Panc1 (cell line): Measurements from ENCODE around the gene ZNF415. TPM values are rescaled to one million over a fixed set of nuclear protein-coding genes. Genes with fewer than 3 reads are reported as not detected.

Experiments
- ATAC-seq: fragments of 200-7000 bp; cut with Tn5 transposase; 2 replicates; pipeline ENCODE4 v1.9.1; 2020; ENCODE audit warnings: mild to moderate bottlenecking, moderate library complexity
- BruUV-seq: library from RNA; stranded (reverse); fragments of 400-500 nt; replicated peaks from 2 replicates; lab custom pipeline; 2021; lab: Mats Ljungman, UMichigan
- CTCF ChIA-PET: fragments of 300-600 bp; sonication (Branson Sonifier 250); formaldehyde crosslinking; loops from one replicate; lab custom pipeline; 2022; ENCODE audit warnings: antibody characterized with exemption; lab: Charles Lee
- POLR2A ChIA-PET: fragments of 300-600 bp; sonication (Branson Sonifier 250); formaldehyde crosslinking; loops from one replicate; lab custom pipeline; 2022; ENCODE audit warnings: antibody characterized with exemption; lab: Charles Lee
- DNase-seq: peaks from one replicate; pipeline ENCODE4 v3.0.0-alpha.2; 2010; ENCODE audit warnings: low read depth, low spot score
- H3K27ac ChIP-seq: 2 replicates; pipeline ENCODE4 v1.5.1; 2011; ENCODE audit warnings: mild to moderate bottlenecking, low read length, inconsistent platforms
- H3K27me3 ChIP-seq: fragments of 200-500 bp; sonication (Bioruptor generic); 2 replicates; pipeline ENCODE4 v1.6.0; 2014; ENCODE audit warnings: low read length, inconsistent platforms; ENCODE audit not compliant: control insufficient read depth, insufficient read depth
- H3K36me3 ChIP-seq: fragments of 200-500 bp; sonication (Bioruptor generic); 2 replicates; pipeline ENCODE4 v1.5.1; 2014; ENCODE audit warnings: inconsistent platforms, mild to moderate bottlenecking, low read length, moderate library complexity; ENCODE audit not compliant: control insufficient read depth, insufficient read depth
- H3K4me1 ChIP-seq: 2 replicates; pipeline ENCODE4 v1.5.1; 2011; ENCODE audit warnings: inconsistent platforms, mild to moderate bottlenecking, low read length, moderate library complexity; ENCODE audit not compliant: control insufficient read depth, insufficient read depth
- H3K4me3 ChIP-seq, 2 experiments: 2 replicates each; pipeline ENCODE4 v1.5.1; 2011 to 2012; ENCODE audit warnings: low read depth in 2 of 2, low read length in 2 of 2, mild to moderate bottlenecking in 2 of 2, inconsistent platforms in 1 of 2, moderate library complexity in 1 of 2
- H3K9me3 ChIP-seq: fragments of 200-500 bp; sonication (Bioruptor generic); 2 replicates; pipeline ENCODE4 v1.5.1; 2014; ENCODE audit warnings: low read depth, mild to moderate bottlenecking, inconsistent platforms, low read length, moderate library complexity; ENCODE audit not compliant: control insufficient read depth, insufficient read depth
- POLR2AphosphoS5 ChIP-seq: IDR thresholded peaks from 2 replicates; pipeline ENCODE4 v1.6.1; 2012; ENCODE audit warnings: mild to moderate bottlenecking, low read depth, low read length, moderate library complexity
- SIN3A ChIP-seq: IDR thresholded peaks from 2 replicates; pipeline ENCODE4 v1.6.1; 2012; ENCODE audit warnings: low read depth, mild to moderate bottlenecking, low read length, moderate library complexity, borderline replicate concordance; ENCODE audit not compliant: insufficient read depth
- TCF7L2 ChIP-seq: IDR thresholded peaks from 2 replicates; pipeline ENCODE4 v1.6.1; 2011; ENCODE audit warnings: mild to moderate bottlenecking, low read depth, low read length, inconsistent platforms
- in situ Hi-C: cut with HindIII; loops from 2 replicates; pipeline ENCODE4 v1.10.0; 2016; ENCODE audit warnings: low sequenced_read_pairs, low pct_unique_long_range_greater_than_20kb
- intact Hi-C: fragments of 100-400 bp; cut with micrococcal nuclease; formaldehyde crosslinking; loops from one replicate; pipeline ENCODE4 v1.10.0; 2022; ENCODE audit not compliant: unreplicated experiment
- total RNA-seq: library from RNA; stranded (reverse); gene quantifications from one replicate; pipeline ENCODE4 v1.2.1, GENCODE V29; 2021; ENCODE audit not compliant: unreplicated experiment
- TF ChIP-seq, protein P1 (sequence below): fragments of 450-650 bp; IDR thresholded peaks from 2 replicates; pipeline ENCODE4 v1.5.1; 2017; ENCODE audit warnings: mild to moderate bottlenecking
- TF ChIP-seq, protein P2 (sequence below), 2 experiments: IDR thresholded peaks; 2 replicates each; pipeline ENCODE4 v1.6.1; 2011 to 2012; ENCODE audit warnings: low read depth in 2 of 2, control low read depth in 1 of 2, low read length in 1 of 2, mild to moderate bottlenecking in 1 of 2, moderate library complexity in 1 of 2; ENCODE audit not compliant: insufficient read depth in 1 of 2

ZNF415 gene
- total RNA-seq, 1 experiment from 2014 or later: not detected

DNA sequence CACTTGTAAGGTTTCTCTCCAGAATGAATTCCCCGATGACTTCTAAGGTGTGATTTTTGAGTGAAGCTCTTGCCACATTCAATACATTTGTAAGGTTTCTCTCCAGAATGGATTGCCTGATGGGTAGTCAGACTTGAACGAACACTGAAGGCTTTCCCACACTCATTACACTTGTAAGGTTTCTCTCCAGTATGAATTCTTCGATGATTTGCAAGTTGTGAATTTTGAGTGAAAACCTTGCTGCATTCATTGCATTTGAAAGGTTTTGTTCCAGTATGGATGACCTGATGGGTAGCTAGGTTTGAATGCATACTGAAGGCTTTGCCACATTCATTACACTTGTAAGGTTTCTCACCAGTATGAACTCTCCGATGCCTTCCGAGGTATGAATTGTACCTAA, 63.9 kb downstream of the ZNF415 start:
- Histone ChIP-seq H3K27me3 (no peaks in the 10 kb centered on the region), H3K9me3 (peaks cover 66% of the 10 kb centered on the region), H3K27ac (no peak overlapping the region), H3K36me3 (peaks cover 32% of the 10 kb centered on the region), H3K4me3 (no peak overlapping the region), H3K4me1 (no peaks in the 10 kb centered on the region)
- no peak for TF ChIP-seq POLR2AphosphoS5
- TF ChIP-seq, protein P1, sequence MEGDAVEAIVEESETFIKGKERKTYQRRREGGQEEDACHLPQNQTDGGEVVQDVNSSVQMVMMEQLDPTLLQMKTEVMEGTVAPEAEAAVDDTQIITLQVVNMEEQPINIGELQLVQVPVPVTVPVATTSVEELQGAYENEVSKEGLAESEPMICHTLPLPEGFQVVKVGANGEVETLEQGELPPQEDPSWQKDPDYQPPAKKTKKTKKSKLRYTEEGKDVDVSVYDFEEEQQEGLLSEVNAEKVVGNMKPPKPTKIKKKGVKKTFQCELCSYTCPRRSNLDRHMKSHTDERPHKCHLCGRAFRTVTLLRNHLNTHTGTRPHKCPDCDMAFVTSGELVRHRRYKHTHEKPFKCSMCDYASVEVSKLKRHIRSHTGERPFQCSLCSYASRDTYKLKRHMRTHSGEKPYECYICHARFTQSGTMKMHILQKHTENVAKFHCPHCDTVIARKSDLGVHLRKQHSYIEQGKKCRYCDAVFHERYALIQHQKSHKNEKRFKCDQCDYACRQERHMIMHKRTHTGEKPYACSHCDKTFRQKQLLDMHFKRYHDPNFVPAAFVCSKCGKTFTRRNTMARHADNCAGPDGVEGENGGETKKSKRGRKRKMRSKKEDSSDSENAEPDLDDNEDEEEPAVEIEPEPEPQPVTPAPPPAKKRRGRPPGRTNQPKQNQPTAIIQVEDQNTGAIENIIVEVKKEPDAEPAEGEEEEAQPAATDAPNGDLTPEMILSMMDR: no peak
- TF ChIP-seq, protein P2, sequence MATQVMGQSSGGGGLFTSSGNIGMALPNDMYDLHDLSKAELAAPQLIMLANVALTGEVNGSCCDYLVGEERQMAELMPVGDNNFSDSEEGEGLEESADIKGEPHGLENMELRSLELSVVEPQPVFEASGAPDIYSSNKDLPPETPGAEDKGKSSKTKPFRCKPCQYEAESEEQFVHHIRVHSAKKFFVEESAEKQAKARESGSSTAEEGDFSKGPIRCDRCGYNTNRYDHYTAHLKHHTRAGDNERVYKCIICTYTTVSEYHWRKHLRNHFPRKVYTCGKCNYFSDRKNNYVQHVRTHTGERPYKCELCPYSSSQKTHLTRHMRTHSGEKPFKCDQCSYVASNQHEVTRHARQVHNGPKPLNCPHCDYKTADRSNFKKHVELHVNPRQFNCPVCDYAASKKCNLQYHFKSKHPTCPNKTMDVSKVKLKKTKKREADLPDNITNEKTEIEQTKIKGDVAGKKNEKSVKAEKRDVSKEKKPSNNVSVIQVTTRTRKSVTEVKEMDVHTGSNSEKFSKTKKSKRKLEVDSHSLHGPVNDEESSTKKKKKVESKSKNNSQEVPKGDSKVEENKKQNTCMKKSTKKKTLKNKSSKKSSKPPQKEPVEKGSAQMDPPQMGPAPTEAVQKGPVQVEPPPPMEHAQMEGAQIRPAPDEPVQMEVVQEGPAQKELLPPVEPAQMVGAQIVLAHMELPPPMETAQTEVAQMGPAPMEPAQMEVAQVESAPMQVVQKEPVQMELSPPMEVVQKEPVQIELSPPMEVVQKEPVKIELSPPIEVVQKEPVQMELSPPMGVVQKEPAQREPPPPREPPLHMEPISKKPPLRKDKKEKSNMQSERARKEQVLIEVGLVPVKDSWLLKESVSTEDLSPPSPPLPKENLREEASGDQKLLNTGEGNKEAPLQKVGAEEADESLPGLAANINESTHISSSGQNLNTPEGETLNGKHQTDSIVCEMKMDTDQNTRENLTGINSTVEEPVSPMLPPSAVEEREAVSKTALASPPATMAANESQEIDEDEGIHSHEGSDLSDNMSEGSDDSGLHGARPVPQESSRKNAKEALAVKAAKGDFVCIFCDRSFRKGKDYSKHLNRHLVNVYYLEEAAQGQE (IDR thresholded peaks at IDR 0.05; ENCODE audit: insufficient read depth in 1 of 2, low read depth in 2 of 2, low read length in 1 of 2): no peak
- TF ChIP-seq SIN3A: no peak
- no peak for TF ChIP-seq TCF7L2
- BruUV-seq: no TSS peak
- ChIA-PET POLR2A (no interaction called here), CTCF (no interaction called here)
- DNase-seq (no peak), ATAC-seq (no peak)
- intact Hi-C loops: no loop called here
- in situ Hi-C loops: no loop called here

DNA sequence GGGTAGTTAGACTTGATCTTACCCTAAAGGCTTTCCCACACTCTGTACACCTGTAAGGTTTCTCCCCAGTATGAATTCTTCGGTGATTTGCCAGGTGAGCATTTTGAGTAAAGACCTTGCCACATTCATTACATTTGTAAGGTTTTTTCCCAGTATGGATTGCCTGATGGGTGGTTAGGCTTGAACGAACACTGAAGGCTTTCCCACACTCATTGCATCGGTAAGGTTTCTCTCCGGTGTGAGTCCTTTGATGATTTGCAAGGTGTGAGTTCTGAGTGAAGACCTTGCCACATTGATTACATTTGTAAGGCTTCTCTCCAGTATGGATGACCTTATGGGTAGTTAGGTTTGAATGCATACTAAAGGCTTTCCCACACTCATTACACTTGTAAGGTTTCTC, 64.5 kb downstream of the ZNF415 start:
- H3K4me1 ChIP-seq: no peaks in the 10 kb centered on the region
- no TSS peak for BruUV-seq
- POLR2A ChIA-PET: no interaction called here
- no peak overlapping the region for H3K4me3 ChIP-seq
- no peak for TF ChIP-seq SIN3A
- TF ChIP-seq, protein P1: no peak
- TF ChIP-seq TCF7L2: no peak
- TF ChIP-seq, protein P2 (IDR thresholded peaks at IDR 0.05; ENCODE audit: insufficient read depth in 1 of 2, low read depth in 2 of 2, low read length in 1 of 2): no peak
- no peak for TF ChIP-seq POLR2AphosphoS5
- no peak overlapping the region for H3K27ac ChIP-seq
- intact Hi-C loops: no loop called here
- H3K36me3 ChIP-seq: peaks cover 28% of the 10 kb centered on the region
- H3K9me3 ChIP-seq: peaks cover 62% of the 10 kb centered on the region
- H3K27me3 ChIP-seq: no peaks in the 10 kb centered on the region
- ATAC-seq (no peak), DNase-seq (no peak)
- in situ Hi-C loops: no loop called here
- CTCF ChIA-PET: no interaction called here
